ENCODE data around the gene CCDC88C. TPM values are rescaled to one million over a fixed set of nuclear protein-coding genes. Genes with fewer than 3 reads are reported as not detected.

The CCDC88C gene
- total RNA-seq, 1 experiment from 2014 or later, result 64.8 TPM

DNA sequence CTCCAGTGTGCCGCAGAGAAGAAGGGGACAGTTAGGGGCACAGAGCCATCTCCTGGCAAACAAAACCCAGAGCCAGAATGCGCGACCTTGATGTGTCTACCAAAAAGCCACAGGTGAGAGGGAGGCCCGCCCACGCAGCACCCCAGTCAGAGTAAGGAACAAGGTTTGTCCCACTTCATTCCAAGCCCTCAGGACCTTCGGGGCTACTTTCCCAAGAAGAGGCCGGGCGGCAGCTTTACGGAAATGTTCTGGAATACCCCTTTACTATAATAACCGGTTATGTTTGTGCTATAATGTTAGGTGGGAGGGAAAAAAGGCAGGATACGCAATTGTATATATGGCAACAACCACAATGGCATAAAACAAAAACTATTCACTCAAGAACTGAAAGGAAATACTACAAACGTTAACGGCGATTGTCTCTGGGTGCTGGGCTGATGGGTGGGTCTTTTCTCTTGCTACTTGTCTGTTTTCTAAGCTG is 12.3 kb downstream of the CCDC88C start (continued):
- no peak for TF ChIP-seq ERG (CRISPR knock-in tag; IDR thresholded peaks at IDR 0.05)
- TF ChIP-seq NR3C1 (CRISPR knock-in tag; conservative IDR thresholded peaks at IDR 0.05; ENCODE audit: low read depth), result no peak
- no peak for TF ChIP-seq ZBTB21 (CRISPR knock-in tag; IDR thresholded peaks at IDR 0.05; ENCODE audit: borderline replicate concordance)
- TF ChIP-seq SMAD4 (CRISPR knock-in tag; IDR thresholded peaks at IDR 0.05), result no peak
- TF ChIP-seq PRDM15 (CRISPR knock-in tag; IDR thresholded peaks at IDR 0.05), result no peak
- no peak for TF ChIP-seq ZNF532 (CRISPR knock-in tag; IDR thresholded peaks at IDR 0.05; ENCODE audit: borderline replicate concordance)
- no peak for TF ChIP-seq OVOL2 (CRISPR knock-in tag; IDR thresholded peaks at IDR 0.05; ENCODE audit: borderline replicate concordance)
- no peak for TF ChIP-seq CREM (CRISPR knock-in tag; IDR thresholded peaks at IDR 0.05)
- no peak for TF ChIP-seq ZMAT4 (CRISPR knock-in tag; IDR thresholded peaks at IDR 0.05)
- TF ChIP-seq CREB1 (CRISPR knock-in tag; IDR thresholded peaks at IDR 0.05), result no peak
- no peak for TF ChIP-seq KAT7 (CRISPR knock-in tag; IDR thresholded peaks at IDR 0.05; ENCODE audit: borderline replicate concordance)
- TF ChIP-seq ZNF232 (CRISPR knock-in tag; IDR thresholded peaks at IDR 0.05), result no peak
- TF ChIP-seq FOXP1 (CRISPR knock-in tag; IDR thresholded peaks at IDR 0.05; ENCODE audit: borderline replicate concordance), result no peak

DNA sequence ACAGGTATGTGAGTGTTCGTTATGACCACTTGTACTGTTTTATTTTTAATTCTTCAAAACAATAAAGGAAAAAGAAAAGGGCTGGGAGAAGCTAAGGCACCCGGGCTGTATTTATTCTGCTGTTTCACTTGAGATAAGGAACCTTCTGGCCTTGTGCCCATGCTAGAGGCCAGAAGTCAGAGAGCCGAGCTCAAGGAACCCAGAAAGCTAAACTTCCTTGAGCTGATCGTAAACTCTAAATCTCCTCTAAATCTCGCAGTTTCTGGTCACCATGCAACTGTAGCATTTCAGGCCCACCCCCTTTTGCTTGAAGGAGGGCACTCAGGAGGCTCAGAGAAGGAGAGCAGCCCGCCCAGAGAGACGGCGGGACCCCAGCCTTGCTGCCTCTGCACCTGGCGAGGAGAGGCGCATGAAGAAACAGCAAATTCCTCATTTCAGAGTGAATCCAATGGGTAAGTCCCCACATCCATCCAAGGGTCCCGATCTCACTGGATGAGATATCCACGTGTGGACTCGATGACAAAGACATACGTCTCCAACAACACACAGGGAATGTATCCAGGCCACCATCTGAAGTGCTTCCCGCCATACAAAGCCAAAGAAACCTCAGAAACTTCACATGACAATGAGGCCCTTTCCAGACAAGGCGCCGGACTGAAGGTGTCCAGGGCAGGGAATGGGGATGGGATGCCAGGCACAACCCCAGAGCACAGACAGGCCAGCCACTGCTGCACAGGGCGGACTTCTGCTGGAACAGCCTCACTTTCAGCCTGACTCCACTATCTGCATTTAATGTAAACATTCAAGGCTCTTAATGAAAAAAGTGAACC is 14.6 kb downstream of the CCDC88C start:
- no peaks in the 10 kb centered on the region for H3K27me3 Mint-ChIP-seq (ENCODE audit: low read depth)
- peaks cover 4% of the 10 kb centered on the region; the same call in 1 of the 2 replicates for H3K9me3 Mint-ChIP-seq
- H3K4me3 Mint-ChIP-seq, result no peak overlapping the region
- DNase-seq (ENCODE audit: low spot score) (no peak), ATAC-seq (no peak)
- POLR2A ChIA-PET, result no interaction called here
- H3K27ac Mint-ChIP-seq, result peak overlapping the region; percentile 66; the same call in 1 of the 2 replicates
- CTCF ChIA-PET, result interaction anchor here (0.7 to 1.1 kb wide), 2 partner anchors 48 to 80 kb away, joined by 3 to 4 read pairs; no protein-coding TSS in a partner anchor
- H3K4me1 Mint-ChIP-seq, result peaks cover 49% of the 10 kb centered on the region
- peaks cover 13% of the 10 kb centered on the region for H3K36me3 Mint-ChIP-seq
- TF ChIP-seq E2F1 (CRISPR knock-in tag; IDR thresholded peaks at IDR 0.05) (no peak), CBFB (CRISPR knock-in tag; IDR thresholded peaks at IDR 0.05; ENCODE audit: low read depth) (no peak), FOXP1 (CRISPR knock-in tag; IDR thresholded peaks at IDR 0.05; ENCODE audit: borderline replicate concordance) (no peak), TCF7 (CRISPR knock-in tag; IDR thresholded peaks at IDR 0.05; ENCODE audit: low read depth) (no peak), MYBL2 (CRISPR knock-in tag; IDR thresholded peaks at IDR 0.05) (no peak)
- TF ChIP-seq, protein P1, sequence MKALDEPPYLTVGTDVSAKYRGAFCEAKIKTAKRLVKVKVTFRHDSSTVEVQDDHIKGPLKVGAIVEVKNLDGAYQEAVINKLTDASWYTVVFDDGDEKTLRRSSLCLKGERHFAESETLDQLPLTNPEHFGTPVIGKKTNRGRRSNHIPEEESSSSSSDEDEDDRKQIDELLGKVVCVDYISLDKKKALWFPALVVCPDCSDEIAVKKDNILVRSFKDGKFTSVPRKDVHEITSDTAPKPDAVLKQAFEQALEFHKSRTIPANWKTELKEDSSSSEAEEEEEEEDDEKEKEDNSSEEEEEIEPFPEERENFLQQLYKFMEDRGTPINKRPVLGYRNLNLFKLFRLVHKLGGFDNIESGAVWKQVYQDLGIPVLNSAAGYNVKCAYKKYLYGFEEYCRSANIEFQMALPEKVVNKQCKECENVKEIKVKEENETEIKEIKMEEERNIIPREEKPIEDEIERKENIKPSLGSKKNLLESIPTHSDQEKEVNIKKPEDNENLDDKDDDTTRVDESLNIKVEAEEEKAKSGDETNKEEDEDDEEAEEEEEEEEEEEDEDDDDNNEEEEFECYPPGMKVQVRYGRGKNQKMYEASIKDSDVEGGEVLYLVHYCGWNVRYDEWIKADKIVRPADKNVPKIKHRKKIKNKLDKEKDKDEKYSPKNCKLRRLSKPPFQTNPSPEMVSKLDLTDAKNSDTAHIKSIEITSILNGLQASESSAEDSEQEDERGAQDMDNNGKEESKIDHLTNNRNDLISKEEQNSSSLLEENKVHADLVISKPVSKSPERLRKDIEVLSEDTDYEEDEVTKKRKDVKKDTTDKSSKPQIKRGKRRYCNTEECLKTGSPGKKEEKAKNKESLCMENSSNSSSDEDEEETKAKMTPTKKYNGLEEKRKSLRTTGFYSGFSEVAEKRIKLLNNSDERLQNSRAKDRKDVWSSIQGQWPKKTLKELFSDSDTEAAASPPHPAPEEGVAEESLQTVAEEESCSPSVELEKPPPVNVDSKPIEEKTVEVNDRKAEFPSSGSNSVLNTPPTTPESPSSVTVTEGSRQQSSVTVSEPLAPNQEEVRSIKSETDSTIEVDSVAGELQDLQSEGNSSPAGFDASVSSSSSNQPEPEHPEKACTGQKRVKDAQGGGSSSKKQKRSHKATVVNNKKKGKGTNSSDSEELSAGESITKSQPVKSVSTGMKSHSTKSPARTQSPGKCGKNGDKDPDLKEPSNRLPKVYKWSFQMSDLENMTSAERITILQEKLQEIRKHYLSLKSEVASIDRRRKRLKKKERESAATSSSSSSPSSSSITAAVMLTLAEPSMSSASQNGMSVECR (CRISPR knock-in tag; IDR thresholded peaks at IDR 0.05; ENCODE audit: borderline replicate concordance), result no peak
